SK-N-SH (cell line): Measurements from ENCODE around the gene ABCB6.

ENCODE experiments used
- CTCF ChIP-seq: fragments of 200-600 bp; sonication (generic); IDR thresholded peaks from 2 replicates; pipeline ENCODE4 v1.6.1; 2017; ENCODE audit warnings: antibody characterized with exemption, mild to moderate bottlenecking, moderate library complexity
- EZH2phosphoT487 ChIP-seq: fragments of 200-600 bp; sonication (generic); IDR thresholded peaks from 2 replicates; pipeline ENCODE4 v1.6.1; 2017; ENCODE audit warnings: low read depth, mixed run types, mild to moderate bottlenecking, antibody characterized with exemption, moderate library complexity, borderline replicate concordance
- FOXJ3 ChIP-seq: sonication (generic); formaldehyde crosslinking; IDR thresholded peaks from 2 replicates; pipeline ENCODE4 v1.5.1; 2020; ENCODE audit warnings: mild to moderate bottlenecking, missing genetic modification reagents
- RAD21 ChIP-seq: IDR thresholded peaks from 2 replicates; pipeline ENCODE4 v1.6.1; 2012; ENCODE audit warnings: mild to moderate bottlenecking, low read length
- RCOR1 ChIP-seq: fragments of 150-350 bp; IDR thresholded peaks from 2 replicates; pipeline ENCODE4 v1.6.1; 2017; ENCODE audit warnings: antibody characterized with exemption, low read length
- TAF1 ChIP-seq: IDR thresholded peaks from 2 replicates; pipeline ENCODE4 v1.6.1; 2012; ENCODE audit warnings: low read depth, mild to moderate bottlenecking, low read length, moderate library complexity, borderline replicate concordance
- TEAD4 ChIP-seq: IDR thresholded peaks from 2 replicates; pipeline ENCODE4 v1.4.0; 2012; ENCODE audit warnings: mild to moderate bottlenecking, borderline replicate concordance; ENCODE audit not compliant: insufficient read depth

DNA sequence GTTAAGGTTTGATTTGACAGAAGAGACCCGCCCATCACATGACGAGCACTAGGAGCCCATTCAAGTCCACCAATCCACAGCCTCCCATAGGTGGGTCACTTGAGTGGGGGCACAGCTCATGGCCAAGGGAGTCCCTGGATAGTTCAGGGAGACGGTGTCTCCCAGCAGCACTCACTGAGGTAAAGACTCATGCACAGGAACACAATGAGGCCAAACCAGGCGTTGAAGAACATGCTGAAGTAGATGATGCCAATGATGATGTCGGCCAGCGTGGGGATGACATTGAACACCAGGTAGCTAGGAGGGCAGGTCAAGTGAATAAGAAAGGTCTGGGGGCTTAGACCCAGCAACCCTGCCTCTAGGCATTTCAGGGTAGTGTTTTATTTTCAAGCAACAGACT is 4.0 kb downstream of the ABCB6 start:
- TF ChIP-seq CTCF (no peak), RCOR1 (no peak), TEAD4 (no peak), TAF1 (no peak), RAD21 (no peak), FOXJ3 (CRISPR knock-in tag) (no peak), EZH2phosphoT487 (no peak)
